GM06990 (cell line): Measurements from ENCODE around the gene CUZD1.

ENCODE experiments used
- DNase-seq: peaks from one replicate; pipeline ENCODE4 v3.0.0-alpha.2; 2011; ENCODE audit not compliant: insufficient read length; ENCODE audit errors: extremely low read depth
- H3K27me3 ChIP-seq: replicated peaks from 2 replicates; pipeline ENCODE4 v1.6.0; 2011; ENCODE audit warnings: low read length; ENCODE audit not compliant: control insufficient read depth, insufficient read depth
- H3K36me3 ChIP-seq: 2 replicates; pipeline ENCODE4 v1.5.1; 2011; ENCODE audit warnings: low read length; ENCODE audit not compliant: control insufficient read depth, insufficient read depth
- H3K4me3 ChIP-seq: replicated peaks from 2 replicates; pipeline ENCODE4 v1.5.1; 2011; ENCODE audit warnings: low read depth, mild to moderate bottlenecking, control low read depth, low read length
- CTCF ChIP-seq: IDR thresholded peaks from 2 replicates; pipeline ENCODE4 v1.5.1; 2011; ENCODE audit warnings: low read length, control low read depth, mild to moderate bottlenecking, inconsistent platforms; ENCODE audit not compliant: insufficient read depth, poor library complexity, severe bottlenecking

CUZD1 gene

DNA sequence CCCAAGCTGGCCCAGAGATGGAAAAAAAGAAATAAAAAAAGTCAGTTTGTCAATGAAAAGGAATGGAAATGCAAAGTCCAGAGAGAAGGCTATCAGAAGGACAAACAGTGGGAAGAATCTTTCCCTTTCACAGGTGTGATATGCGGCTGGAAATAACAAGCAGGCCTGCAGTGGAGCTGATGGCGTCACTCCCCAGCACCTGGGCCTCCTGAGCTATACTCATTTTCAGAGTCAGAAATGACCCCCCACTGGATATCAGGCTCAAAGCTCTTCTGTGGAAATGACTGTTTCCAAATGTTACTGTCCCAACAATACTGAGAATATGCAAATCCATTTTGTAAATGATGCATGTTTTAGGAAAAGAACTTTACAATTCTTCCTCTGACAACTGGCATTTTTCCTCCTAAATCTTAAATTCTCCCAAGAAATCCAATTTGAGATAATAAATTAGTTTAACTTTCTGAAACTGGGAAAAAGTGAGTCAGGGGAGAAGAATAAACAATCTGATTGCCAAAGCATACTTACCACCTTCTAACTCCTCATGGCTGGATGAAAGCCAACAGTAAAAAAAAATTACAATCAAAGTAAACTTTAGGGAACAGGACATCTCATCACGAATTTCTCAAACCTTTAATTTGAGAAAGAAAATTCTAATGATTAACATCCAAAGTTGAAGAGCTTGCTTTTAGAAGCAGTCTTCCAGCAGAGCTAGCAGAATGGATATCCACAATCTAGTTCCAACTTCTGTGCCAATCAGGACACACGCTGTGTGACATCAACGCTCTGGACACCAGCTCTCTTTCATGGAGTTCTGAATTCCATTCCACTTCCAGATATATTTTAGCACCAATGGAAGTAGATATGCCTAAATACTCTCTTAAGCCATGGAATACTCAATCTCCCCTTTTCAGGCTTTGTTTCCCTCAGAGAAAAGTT is 5.3 kb upstream of the CUZD1 start:
- Histone ChIP-seq H3K4me3 (no peak overlapping the region), H3K36me3 (no peaks in the 10 kb centered on the region), H3K27me3 (no peaks in the 10 kb centered on the region)
- TF ChIP-seq CTCF = no peak
- no peak for DNase-seq

DNA sequence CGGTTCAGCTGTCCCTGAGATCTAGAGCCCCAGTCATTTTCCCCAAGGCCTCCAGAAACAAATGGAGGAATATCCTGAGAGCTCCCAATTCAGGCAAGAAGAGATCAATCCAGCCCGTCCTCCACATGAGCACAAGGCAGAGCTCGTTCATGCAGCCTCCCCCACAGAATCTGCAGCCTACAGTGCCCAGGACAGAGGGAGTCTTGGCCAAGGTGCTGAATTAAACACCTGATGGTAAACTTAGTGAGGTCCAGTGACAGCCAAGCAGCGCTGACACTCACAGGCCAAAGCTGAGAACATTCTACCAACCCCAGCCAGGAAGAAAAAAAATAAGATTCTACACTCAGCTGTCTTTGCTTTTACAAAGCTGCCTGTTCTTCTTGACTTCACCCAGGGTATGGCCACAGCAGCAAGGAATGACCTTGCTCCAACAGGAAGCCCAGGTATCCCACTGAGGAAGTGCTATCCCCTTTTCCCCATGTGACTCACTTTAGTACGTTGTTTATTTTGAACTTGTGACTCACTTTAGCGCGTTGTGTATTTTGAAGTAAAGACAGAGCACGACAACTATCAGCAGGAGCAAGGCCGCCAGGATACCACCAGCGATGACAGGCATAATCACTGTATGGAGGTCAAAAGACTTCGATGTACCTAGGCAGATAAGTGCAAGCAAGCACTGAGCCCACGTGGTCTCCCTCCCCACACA is 4.4 kb upstream of the CUZD1 start:
- H3K4me3 ChIP-seq = no peak overlapping the region
- no peak for DNase-seq
- no peaks in the 10 kb centered on the region for H3K27me3 ChIP-seq
- H3K36me3 ChIP-seq = no peaks in the 10 kb centered on the region
- TF ChIP-seq CTCF = no peak

GRCh38 chr10:122849090-122849489 is 3.4 kb upstream of the CUZD1 start:
- no peak for TF ChIP-seq CTCF
- no peak for DNase-seq
- H3K4me3 ChIP-seq = no peak overlapping the region
- H3K36me3 ChIP-seq = no peaks in the 10 kb centered on the region
- H3K27me3 ChIP-seq = no peaks in the 10 kb centered on the region

DNA sequence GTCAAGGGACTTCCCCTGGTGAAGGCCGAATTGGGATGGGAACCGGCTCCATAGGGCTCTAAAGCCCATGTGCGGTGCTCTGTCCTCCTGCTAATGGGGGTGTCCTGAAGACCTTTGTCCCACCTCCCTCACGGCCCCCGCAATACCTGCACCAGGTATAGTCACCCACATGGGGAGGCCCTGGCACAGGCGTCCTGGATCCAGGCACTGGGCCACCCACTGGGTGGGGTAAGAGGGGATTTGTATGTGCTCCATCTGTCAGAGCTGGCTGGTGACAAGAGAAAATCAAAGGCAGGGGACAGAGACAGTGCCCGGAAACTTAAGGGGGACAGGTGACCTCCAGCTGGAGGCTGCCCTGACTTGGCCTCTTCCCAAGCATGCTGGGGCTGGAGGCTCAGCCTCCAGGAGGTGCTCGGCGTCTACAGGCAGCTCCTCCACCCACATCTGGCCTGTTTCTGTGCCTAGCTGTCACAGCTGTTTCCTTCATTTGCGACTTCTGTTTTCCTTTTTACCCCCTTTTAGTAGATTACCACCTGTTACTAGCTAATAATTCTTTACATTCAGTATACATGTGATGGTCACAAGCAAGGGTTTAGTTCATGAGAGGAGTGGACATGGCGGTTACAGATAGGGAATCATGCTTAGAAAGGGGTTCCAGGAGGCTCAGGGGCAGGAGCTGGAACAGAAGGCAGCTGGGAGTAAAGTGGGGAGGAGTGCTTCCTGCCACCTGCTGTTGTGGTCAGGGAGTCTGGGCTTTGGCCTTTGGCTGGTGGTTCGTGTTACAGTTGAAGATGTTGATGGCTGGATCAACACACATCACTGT is 2.3 kb upstream of the CUZD1 start:
- no peaks in the 10 kb centered on the region for H3K36me3 ChIP-seq
- H3K4me3 ChIP-seq = no peak overlapping the region
- no peaks in the 10 kb centered on the region for H3K27me3 ChIP-seq
- no peak for DNase-seq
- TF ChIP-seq CTCF = no peak

DNA sequence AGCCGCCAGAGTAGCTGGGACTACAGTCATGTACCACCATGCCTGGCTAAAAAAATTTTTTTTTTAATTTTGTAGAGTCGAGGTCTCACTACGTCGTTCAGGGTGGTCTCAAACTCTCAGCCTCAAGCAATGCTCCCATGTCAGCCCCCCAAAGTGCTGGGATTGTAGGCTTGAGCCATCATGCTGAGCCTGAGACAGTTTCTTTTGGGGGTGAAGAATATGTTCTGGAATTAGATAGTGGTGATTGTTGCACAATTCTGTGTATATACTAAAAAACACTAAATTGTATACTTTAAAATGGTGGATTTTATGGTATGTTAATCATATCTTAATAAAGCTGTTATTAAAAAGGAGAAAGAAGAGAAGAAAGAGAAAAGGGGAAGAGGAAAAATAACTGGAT is 1.5 kb downstream of the CUZD1 start:
- no peaks in the 10 kb centered on the region for H3K27me3 ChIP-seq
- no peak for DNase-seq
- no peak for TF ChIP-seq CTCF

More for the DNA sequence above, 1.5 kb downstream of the CUZD1 start:
- Histone ChIP-seq H3K36me3 (no peaks in the 10 kb centered on the region), H3K4me3 (no peak overlapping the region)
